ENCODE measurements around the gene DSCAML1. TPM values are rescaled to one million over a fixed set of nuclear protein-coding genes. Genes with fewer than 3 reads are reported as not detected.

The DSCAML1 gene
- total and polyA plus RNA-seq, 2 of the 8 experiments (the other 6 are each of a cell fraction or from before 2014, with no cell fraction given): 0.19 to 0.24 TPM

DNA sequence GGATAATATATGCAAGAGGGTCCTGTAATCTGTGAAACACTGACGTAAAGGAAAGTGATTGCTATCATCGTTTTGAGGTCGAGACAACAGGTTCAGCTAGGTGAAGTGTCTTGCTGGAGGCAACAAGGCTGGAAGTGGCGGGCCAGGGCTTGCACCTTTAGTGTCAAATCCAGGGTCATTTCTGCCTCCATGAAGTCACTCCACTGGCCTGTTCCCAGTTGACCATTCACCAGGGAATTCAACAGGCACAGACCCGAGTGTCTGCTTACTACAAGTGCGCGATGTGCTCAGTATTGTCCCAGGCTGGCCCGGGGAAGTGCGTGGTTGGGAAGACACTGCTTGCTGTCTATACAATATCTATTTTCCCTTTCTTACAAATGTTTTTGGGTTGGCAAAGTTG lies 244.4 kb downstream of the DSCAML1 start:
- Histone ChIP-seq H4K5ac (ENCODE audit: insufficient read length, low read depth, low read length) (no peak overlapping the region), H3K79me1 (ENCODE audit: low read depth, low read length) (no peaks in the 10 kb centered on the region), H3K4me3 (ENCODE audit: extremely low read depth in 1 of 4, insufficient read depth in 2 of 4, low read depth in 3 of 4, low read length in 4 of 4) (no peak overlapping the region), H3K18ac (ENCODE audit: extremely low read depth, low read length) (no peak overlapping the region), H3K36me3 (ENCODE audit: control insufficient read depth in 2 of 4, insufficient read depth in 4 of 4, low read length in 3 of 4) (no peaks in the 10 kb centered on the region), H3K9ac (replicated peaks in 1 of 4; ENCODE audit: extremely low read depth in 1 of 4, low read depth in 3 of 4, low read length in 3 of 4) (no peak overlapping the region), H3K4me1 (replicated peaks in 1 of 4; ENCODE audit: control insufficient read depth in 3 of 4, insufficient read depth in 4 of 4, low read length in 3 of 4) (peaks cover 0 to 5% (median 2%) of the 10 kb centered on the region in 4 experiments; a peak in 4 of 7 replicates), H2BK120ac (replicated peaks; ENCODE audit: low read depth, low read length) (no peak overlapping the region), H4K8ac (ENCODE audit: extremely low read depth, insufficient read depth, low read length) (no peak overlapping the region), H3K4me2 (ENCODE audit: insufficient read depth in 1 of 2, low read depth in 2 of 2, low read length in 2 of 2) (no peak overlapping the region), H3K23ac (ENCODE audit: insufficient read length) (no peak overlapping the region), H2BK20ac (ENCODE audit: low read length) (no peak overlapping the region), H3K27me3 (replicated peaks in 1 of 4; ENCODE audit: control insufficient read depth in 3 of 4, extremely low read depth in 1 of 4, insufficient read depth in 3 of 4, low read length in 3 of 4) (peaks cover 0 to 4% (median 0%) of the 10 kb centered on the region in 4 experiments; a peak in 2 of 7 replicates), H2AK5ac (ENCODE audit: low read depth, low read length) (no peak overlapping the region), H2BK5ac (ENCODE audit: low read depth, low read length) (no peak overlapping the region), H4K20me1 (replicated peaks in 1 of 2; ENCODE audit: control insufficient read depth in 1 of 2, insufficient read depth in 2 of 2, low read length in 2 of 2) (no peaks in the 10 kb centered on the region), H2BK12ac (ENCODE audit: low read depth, low read length) (no peak overlapping the region), H3K4ac (replicated peaks; ENCODE audit: insufficient read length, low read depth, low read length) (no peak overlapping the region), H3K14ac (ENCODE audit: insufficient read length) (no peak overlapping the region), H3K79me2 (ENCODE audit: control insufficient read depth in 1 of 2, insufficient read depth in 2 of 2, low read length in 2 of 2) (no peaks in the 10 kb centered on the region), H2AFZ (ENCODE audit: low read length) (no peak overlapping the region), H2BK15ac (ENCODE audit: low read length) (no peak overlapping the region), H3K23me2 (ENCODE audit: low read depth, low read length) (no peaks in the 10 kb centered on the region), H3K56ac (replicated peaks; ENCODE audit: insufficient read length, low read depth, low read length) (no peak overlapping the region), H3K9me3 (ENCODE audit: insufficient read depth in 2 of 2, low read depth in 1 of 2, low read length in 1 of 2) (no peaks in the 10 kb centered on the region), H4K91ac (replicated peaks; ENCODE audit: insufficient read length, low read length) (no peak overlapping the region), H3K27ac (ENCODE audit: low read depth, low read length) (no peak overlapping the region)
- CTCF ChIA-PET (ENCODE audit: partially characterized antibody): interaction anchor here (1.0 kb wide), 2 partner anchors 13 to 18 kb away, joined by 3 read pairs; no protein-coding TSS in a partner anchor
- DNase-seq (ENCODE audit: low read depth in 1 of 2, low spot score in 2 of 2): no peak
- POLR2A ChIA-PET (ENCODE audit: partially characterized antibody): no interaction called here
- TF ChIP-seq SP2 (IDR thresholded peaks at IDR 0.05; ENCODE audit: low read length) (no peak), SAP30 (IDR thresholded peaks at IDR 0.05; ENCODE audit: insufficient read depth, insufficient replicate concordance, low read length) (no peak), TBP (IDR thresholded peaks at IDR 0.05; ENCODE audit: low read depth, low read length) (no peak)
- 92% methylated on average over 9 of the region's 9 CpGs; no CpG with 5 or more reads in 1 of the 2 experiments for WGBS, 2 experiments (ENCODE audit: extremely low coverage in 1 of 2, insufficient coverage in 1 of 2, insufficient read length in 1 of 2, insufficient replicate concordance in 2 of 2, low coverage in 1 of 2, low lambda C conversion rate in 2 of 2, missing lambda C conversion rate in 1 of 2)
- FAIRE-seq: no peak

All from H1 (cell line).